BLaER1 treated with 17β-estradiol and CSF1 and Interleukin-3, amounts not matched to agents 10 nM and 100 nM (cell line): Measurements from ENCODE around the gene PRDM16.
A peak's percentile ranks its signal among the peaks of the same experiment; 100 is the strongest.

Experiments used
- H3K27ac ChIP-seq, 11 experiments: shearing (Covaris generic); formaldehyde crosslinking; 2 replicates each; pipeline ENCODE4 v1.8.1; 2022
- H3K27me3 ChIP-seq, 11 experiments: shearing (Covaris generic); formaldehyde crosslinking; 2 replicates each; pipeline ENCODE4 v1.8.1; 2022
- H3K36me3 ChIP-seq, 11 experiments: shearing (Covaris generic); formaldehyde crosslinking; 2 replicates each; pipeline ENCODE4 v1.8.1; 2022
- H3K4me1 ChIP-seq, 10 experiments: shearing (Covaris generic); formaldehyde crosslinking; 2 replicates each; pipeline ENCODE4 v1.8.1; 2022
- H3K4me2 ChIP-seq, 11 experiments: shearing (Covaris generic); formaldehyde crosslinking; 2 replicates each; pipeline ENCODE4 v1.8.1; 2022
- H3K4me3 ChIP-seq, 10 experiments: shearing (Covaris generic); formaldehyde crosslinking; 2 replicates each; pipeline ENCODE4 v1.8.1; 2022
- H3K9ac ChIP-seq, 11 experiments: shearing (Covaris generic); formaldehyde crosslinking; 2 replicates each; pipeline ENCODE4 v1.8.1; 2022
- H3K9me3 ChIP-seq, 11 experiments: shearing (Covaris generic); formaldehyde crosslinking; replicated peaks in 1 of 11; 2 replicates each; pipeline ENCODE4 v1.8.1; 2022
- H4K20me1 ChIP-seq, 11 experiments: shearing (Covaris generic); formaldehyde crosslinking; 2 replicates each; pipeline ENCODE4 v1.8.1; 2022
- Cebpa-rat ChIP-seq, 11 experiments: shearing (Covaris generic); IDR thresholded peaks; 2 replicates each; pipeline ENCODE4 v1.8.1; 2022

Gene PRDM16

DNA sequence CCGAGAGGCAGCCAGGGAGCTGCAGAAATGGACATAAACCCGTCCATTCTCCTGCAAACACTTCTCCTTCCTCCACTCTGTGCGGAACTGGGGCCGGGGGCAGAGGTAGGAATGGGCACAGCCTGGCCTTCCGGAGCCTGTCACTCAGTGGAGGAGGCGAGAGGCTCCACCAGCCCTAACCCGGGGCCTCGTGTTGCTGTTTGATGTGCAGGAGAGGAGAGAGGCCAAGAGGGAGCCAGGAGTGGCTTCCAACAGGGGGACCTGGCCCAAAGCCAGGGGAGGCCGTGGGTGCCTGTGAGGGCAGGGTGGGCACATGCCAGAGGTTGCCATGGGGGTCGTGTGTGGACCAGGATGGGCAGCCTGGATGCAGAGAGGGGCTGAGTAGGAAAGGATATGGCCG, 227.3 kb downstream of the PRDM16 start:
- Histone ChIP-seq H3K27ac (no peak overlapping the region), H3K9ac (no peak overlapping the region), H3K4me2 (peak overlapping the region in 4 of 11 experiments; percentile 69 to 85 (median 82); a peak in 5 of 22 replicates), H3K4me1 (peaks cover 0 to 23% (median 19%) of the 10 kb centered on the region in 10 experiments; a peak in 17 of 20 replicates), H3K4me3 (no peak overlapping the region), H3K9me3 (no peaks in the 10 kb centered on the region), H3K27me3 (peaks cover 0 to 22% (median 7%) of the 10 kb centered on the region in 11 experiments; a peak in 8 of 22 replicates), H4K20me1 (peaks cover 0 to 33% (median 0%) of the 10 kb centered on the region in 11 experiments; a peak in 6 of 22 replicates), H3K36me3 (no peaks in the 10 kb centered on the region)
- no peak for TF ChIP-seq Cebpa-rat (IDR thresholded peaks at IDR 0.05)

GRCh38 chr1:3296826-3297225, 227.8 kb downstream of the PRDM16 start:
- H3K4me2 ChIP-seq, result no peak overlapping the region
- H3K27me3 ChIP-seq, result peaks cover 0 to 22% (median 5%) of the 10 kb centered on the region in 11 experiments; a peak in 8 of 22 replicates
- TF ChIP-seq Cebpa-rat (IDR thresholded peaks at IDR 0.05), result no peak
- no peaks in the 10 kb centered on the region for H3K36me3 ChIP-seq
- no peak overlapping the region for H3K27ac ChIP-seq
- no peak overlapping the region for H3K9ac ChIP-seq
- no peak overlapping the region for H3K4me3 ChIP-seq
- peaks cover 0 to 23% (median 19%) of the 10 kb centered on the region in 10 experiments; a peak in 17 of 20 replicates for H3K4me1 ChIP-seq
- peaks cover 0 to 3% (median 0%) of the 10 kb centered on the region in 11 experiments; a peak in 1 of 22 replicates for H3K9me3 ChIP-seq
- H4K20me1 ChIP-seq, result peaks cover 0 to 33% (median 0%) of the 10 kb centered on the region in 11 experiments; a peak in 6 of 22 replicates

GRCh38 chr1:3297756-3298155, 228.8 kb downstream of the PRDM16 start:
- Histone ChIP-seq H4K20me1 (peaks cover 0 to 33% (median 0%) of the 10 kb centered on the region in 11 experiments; a peak in 6 of 22 replicates), H3K4me2 (no peak overlapping the region), H3K9ac (no peak overlapping the region), H3K4me3 (no peak overlapping the region), H3K4me1 (peaks cover 0 to 23% (median 19%) of the 10 kb centered on the region in 10 experiments; a peak in 17 of 20 replicates), H3K27ac (no peak overlapping the region), H3K9me3 (peaks cover 0 to 11% (median 0%) of the 10 kb centered on the region in 11 experiments; a peak in 1 of 22 replicates), H3K36me3 (no peaks in the 10 kb centered on the region), H3K27me3 (peaks cover 0 to 22% (median 5%) of the 10 kb centered on the region in 11 experiments; a peak in 8 of 22 replicates)
- TF ChIP-seq Cebpa-rat (IDR thresholded peaks at IDR 0.05), result no peak

- H3K27ac ChIP-seq, result no peak overlapping the region
- H3K9me3 ChIP-seq, result peaks cover 0 to 11% (median 0%) of the 10 kb centered on the region in 11 experiments; a peak in 1 of 22 replicates
- peaks cover 0 to 23% (median 19%) of the 10 kb centered on the region in 10 experiments; a peak in 17 of 20 replicates for H3K4me1 ChIP-seq
- H3K4me2 ChIP-seq, result no peak overlapping the region
- H3K9ac ChIP-seq, result no peak overlapping the region
- no peaks in the 10 kb centered on the region for H3K36me3 ChIP-seq
- peaks cover 0 to 32% (median 0%) of the 10 kb centered on the region in 11 experiments; a peak in 4 of 22 replicates for H4K20me1 ChIP-seq
- H3K4me3 ChIP-seq, result no peak overlapping the region
- no peak for TF ChIP-seq Cebpa-rat (IDR thresholded peaks at IDR 0.05)
- peaks cover 0 to 22% (median 5%) of the 10 kb centered on the region in 11 experiments; a peak in 8 of 22 replicates for H3K27me3 ChIP-seq
Observed at GRCh38 chr1:3298197-3298596, 229.2 kb downstream of the PRDM16 start.

DNA sequence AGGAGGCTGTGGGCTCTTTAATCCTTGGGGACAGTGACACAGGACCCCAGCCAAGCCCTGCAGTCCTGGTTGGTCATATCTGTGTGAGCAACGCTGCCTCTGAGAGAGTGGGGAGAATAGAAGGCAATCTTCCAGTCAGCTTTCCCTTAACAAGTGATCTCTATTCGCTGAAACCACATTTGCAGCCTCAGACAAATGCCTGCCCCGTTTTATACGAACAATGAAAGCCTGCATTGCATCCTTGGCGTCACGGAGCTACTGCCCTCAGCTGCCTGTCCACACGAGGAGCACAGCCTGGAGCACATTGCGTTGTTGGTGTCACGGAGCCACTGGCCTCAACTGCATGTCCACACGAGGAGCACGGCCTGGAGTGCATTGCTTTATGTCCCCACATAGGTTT, 235.2 kb downstream of the PRDM16 start:
- H4K20me1 ChIP-seq, result peaks cover 0 to 25% (median 0%) of the 10 kb centered on the region in 11 experiments; a peak in 7 of 22 replicates
- H3K9ac ChIP-seq, result no peak overlapping the region
- H3K4me2 ChIP-seq, result peak overlapping the region in 2 of 11 experiments; percentile 7 to 30; a peak in 2 of 22 replicates
- peaks cover 16 to 24% (median 22%) of the 10 kb centered on the region in 10 experiments for H3K4me1 ChIP-seq
- H3K27me3 ChIP-seq, result peaks cover 0 to 27% (median 0%) of the 10 kb centered on the region in 11 experiments; a peak in 5 of 22 replicates
- no peak overlapping the region for H3K4me3 ChIP-seq
- H3K9me3 ChIP-seq, result peaks cover 0 to 11% (median 0%) of the 10 kb centered on the region in 11 experiments; a peak in 1 of 22 replicates
- H3K27ac ChIP-seq, result no peak overlapping the region
- TF ChIP-seq Cebpa-rat (IDR thresholded peaks at IDR 0.05), result no peak
- H3K36me3 ChIP-seq, result no peaks in the 10 kb centered on the region

DNA sequence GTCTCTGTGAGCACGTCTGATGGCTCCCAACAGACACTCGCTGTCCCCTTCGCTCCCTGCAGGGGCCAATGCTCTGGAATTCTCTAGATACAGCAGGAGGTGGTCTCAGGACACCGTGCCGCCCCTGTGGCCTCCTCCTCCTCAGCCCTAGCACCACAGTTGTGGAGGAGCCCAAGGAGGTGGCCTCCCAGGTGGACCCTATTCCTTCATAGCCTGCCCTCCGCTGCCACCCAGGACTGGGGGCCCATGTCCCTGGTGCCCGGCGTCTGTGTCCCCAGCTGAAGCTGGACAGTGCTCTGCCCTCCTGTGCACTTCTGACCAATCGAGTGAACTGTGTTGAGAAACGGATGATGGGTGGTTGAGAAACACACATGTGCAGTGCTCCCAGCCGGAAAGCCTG, 235.7 kb downstream of the PRDM16 start:
- Histone ChIP-seq H3K36me3 (no peaks in the 10 kb centered on the region), H4K20me1 (peaks cover 0 to 25% (median 0%) of the 10 kb centered on the region in 11 experiments; a peak in 7 of 22 replicates), H3K9ac (no peak overlapping the region), H3K4me3 (no peak overlapping the region), H3K27ac (no peak overlapping the region), H3K4me1 (peaks cover 16 to 24% (median 22%) of the 10 kb centered on the region in 10 experiments), H3K27me3 (peaks cover 0 to 32% (median 0%) of the 10 kb centered on the region in 11 experiments; a peak in 5 of 22 replicates), H3K4me2 (no peak overlapping the region; a peak in 1 of 22 replicates), H3K9me3 (peaks cover 0 to 11% (median 0%) of the 10 kb centered on the region in 11 experiments; a peak in 1 of 22 replicates)
- TF ChIP-seq Cebpa-rat (IDR thresholded peaks at IDR 0.05), result no peak

- peaks cover 0 to 25% (median 0%) of the 10 kb centered on the region in 11 experiments; a peak in 7 of 22 replicates for H4K20me1 ChIP-seq
- peaks cover 0 to 11% (median 0%) of the 10 kb centered on the region in 11 experiments; a peak in 1 of 22 replicates for H3K9me3 ChIP-seq
- H3K4me2 ChIP-seq, result no peak overlapping the region
- TF ChIP-seq Cebpa-rat (IDR thresholded peaks at IDR 0.05), result no peak
- peaks cover 0 to 32% (median 0%) of the 10 kb centered on the region in 11 experiments; a peak in 7 of 22 replicates for H3K27me3 ChIP-seq
- H3K9ac ChIP-seq, result no peak overlapping the region
- H3K36me3 ChIP-seq, result no peaks in the 10 kb centered on the region
- H3K4me3 ChIP-seq, result no peak overlapping the region
- no peak overlapping the region for H3K27ac ChIP-seq
- H3K4me1 ChIP-seq, result peaks cover 16 to 24% (median 22%) of the 10 kb centered on the region in 10 experiments
Observed at GRCh38 chr1:3305156-3305555, 236.2 kb downstream of the PRDM16 start.

DNA sequence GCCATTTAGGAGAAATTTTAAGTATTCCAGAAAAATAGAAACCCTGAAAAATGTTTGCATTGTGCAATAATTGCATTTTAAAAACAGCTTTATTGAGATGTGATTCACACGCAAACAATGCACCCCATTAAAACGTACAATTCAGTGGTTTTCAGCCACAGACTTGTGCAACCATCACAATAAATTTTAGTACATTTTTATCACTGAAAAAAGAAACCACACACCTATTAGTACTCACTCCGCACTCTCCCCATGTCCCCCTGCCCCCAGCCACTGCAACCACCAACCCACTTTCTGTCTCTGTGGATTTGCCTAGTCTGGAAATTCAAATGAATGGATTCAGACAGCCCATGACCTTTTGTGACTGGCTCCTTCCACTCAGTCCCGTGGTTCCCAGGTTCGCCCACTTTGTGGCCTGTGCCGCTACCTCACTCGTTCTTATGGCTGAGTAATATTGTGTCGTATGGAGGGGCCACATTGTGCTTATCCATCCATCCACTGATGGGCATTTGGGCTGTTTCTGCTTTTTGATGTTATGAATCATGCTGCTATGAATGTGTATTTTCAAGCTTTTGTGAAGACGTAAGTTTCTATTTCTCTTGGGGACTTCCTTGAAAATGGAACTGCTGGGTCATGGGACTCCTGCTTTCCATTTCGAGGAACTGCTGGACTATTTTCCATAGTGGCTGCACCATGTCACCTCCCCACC, 237.7 kb downstream of the PRDM16 start:
- Histone ChIP-seq H3K4me3 (no peak overlapping the region), H3K9me3 (peaks cover 0 to 9% (median 0%) of the 10 kb centered on the region in 11 experiments; a peak in 1 of 22 replicates), H3K27ac (peak overlapping the region in 2 of 11 experiments; percentile 3 to 38; a peak in 4 of 22 replicates), H4K20me1 (peaks cover 0 to 25% (median 0%) of the 10 kb centered on the region in 11 experiments; a peak in 8 of 22 replicates), H3K4me1 (peaks cover 16 to 24% (median 22%) of the 10 kb centered on the region in 10 experiments), H3K27me3 (peaks cover 0 to 44% (median 9%) of the 10 kb centered on the region in 11 experiments; a peak in 17 of 22 replicates), H3K4me2 (peak overlapping the region; percentile 40 to 74 (median 58)), H3K9ac (no peak overlapping the region), H3K36me3 (no peaks in the 10 kb centered on the region)
- TF ChIP-seq Cebpa-rat (IDR thresholded peaks at IDR 0.05), result peak in 3 of 11 experiments; percentile 17 to 66 (median 21); a peak in 3 of 22 replicates
